Body of pancreas (tissue), 4 donors: Measurements from ENCODE around the gene ADGRF4. TPM values are rescaled to one million over a fixed set of nuclear protein-coding genes. Genes with fewer than 3 reads are reported as not detected.

Experiments used
- ATAC-seq: fragments of 150-250 bp; one replicate; pipeline ENCODE4 v1.9.1; 2016
- DNase-seq, 4 donors: peaks; one replicate each; pipeline ENCODE4 v3.0.0-alpha.2; 2019
- H3K27ac ChIP-seq, 4 donors: fragments of 200-600 bp; sonication (generic); 1 replicate in 3 of 4; 2 replicates in 1 of 4; pipeline versions ENCODE4 v1.5.1 to v1.6.1; 2016 to 2019; ENCODE audit warnings: mild to moderate bottlenecking in 1 of 4, mixed read lengths in 1 of 4, moderate library complexity in 1 of 4
- H3K27me3 ChIP-seq, 2 donors: fragments of 200-600 bp; sonication (generic); one replicate each; pipeline ENCODE4 v1.6.0; 2016; ENCODE audit warnings: mild to moderate bottlenecking in 1 of 2
- H3K36me3 ChIP-seq, 2 donors: fragments of 200-600 bp; sonication (generic); replicated peaks in 1 of 2; 2 replicates each; pipeline ENCODE4 v1.5.1; 2016; ENCODE audit warnings: low read depth in 2 of 2; ENCODE audit not compliant: insufficient read depth in 1 of 2
- H3K4me1 ChIP-seq: fragments of 200-600 bp; sonication (generic); one replicate; pipeline ENCODE4 v1.6.0; 2016
- H3K4me3 ChIP-seq, 2 donors: fragments of 200-600 bp; sonication (generic); 1 replicate in 1 of 2; 2 replicates in 1 of 2; pipeline ENCODE4 v1.5.1; 2016 to 2019
- H3K9me3 ChIP-seq, 3 donors: fragments of 200-600 bp; sonication (generic); 1 replicate in 2 of 3; 2 replicates in 1 of 3; pipeline ENCODE4 v1.5.1; 2016
- CTCF ChIP-seq, 7 experiments: fragments of 450-650 bp in 4 of 7; fragments of 200-600 bp in 3 of 7; sonication (generic) in 3 of 7; IDR thresholded peaks; one replicate each; pipeline ENCODE4 v1.5.1; 2016 to 2019; ENCODE audit warnings: antibody characterized with exemption in 7 of 7
- POLR2A ChIP-seq, 3 donors: fragments of 450-650 bp; IDR thresholded peaks; one replicate each; pipeline ENCODE4 v1.6.1; 2016; ENCODE audit warnings: antibody characterized with exemption in 3 of 3, mild to moderate bottlenecking in 2 of 3
- WGBS, 2 donors: methylation state at CpG; one replicate each; pipeline ENCODE4 v1.1.5; 2017; 5-methylcytosine and 5-hydroxymethylcytosine counted together
- intact Hi-C: fragments of 100-400 bp; cut with DNase I; formaldehyde crosslinking; loops from one replicate; pipeline ENCODE4 v1.15.1; 2023
- total RNA-seq, 2 donors: library from RNA; depleted of rRNA; stranded (reverse); fragments of >200 nt; gene quantifications; one replicate each; pipeline ENCODE4 v1.1.0, GENCODE V29; 2016

Gene ADGRF4
- total RNA-seq, 2 donors from 2014 or later = not detected

DNA sequence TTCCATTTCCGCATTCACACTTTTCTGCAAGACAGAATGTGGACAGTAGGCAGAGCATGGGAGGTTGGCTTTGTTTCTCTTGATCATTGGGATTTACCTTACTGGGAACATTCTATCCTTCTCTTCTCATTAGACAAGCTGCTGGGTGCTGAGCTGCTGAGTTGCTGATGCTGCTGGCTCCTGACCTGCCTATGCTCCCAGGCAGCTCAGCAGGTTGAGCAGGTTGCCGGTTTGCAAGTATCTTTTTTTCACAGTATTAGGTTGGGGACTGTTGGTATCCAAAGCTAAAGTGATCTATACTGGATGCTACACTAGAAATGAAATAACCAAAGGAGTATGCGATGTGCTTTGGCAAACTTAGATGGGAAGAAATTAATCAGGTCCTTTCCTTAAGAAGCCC, 23.7 kb upstream of the ADGRF4 start:
- no peak overlapping the region for H3K4me3 ChIP-seq
- no peaks in the 10 kb centered on the region for H3K36me3 ChIP-seq
- H3K4me1 ChIP-seq = peaks cover 4% of the 10 kb centered on the region
- intact Hi-C loops = no loop called here
- DNase-seq (no peak), ATAC-seq (no peak)
- WGBS, 2 donors = 84% methylated on average over 3 of the region's 3 CpGs
- H3K27ac ChIP-seq = no peak overlapping the region
- H3K27me3 ChIP-seq = no peaks in the 10 kb centered on the region
- no peaks in the 10 kb centered on the region for H3K9me3 ChIP-seq
- no peak for TF ChIP-seq POLR2A (IDR thresholded peaks at IDR 0.05)
- TF ChIP-seq CTCF (IDR thresholded peaks at IDR 0.05) = no peak

- Histone ChIP-seq H3K27me3 (no peaks in the 10 kb centered on the region), H3K36me3 (no peaks in the 10 kb centered on the region), H3K27ac (no peak overlapping the region), H3K4me3 (no peak overlapping the region), H3K4me1 (no peaks in the 10 kb centered on the region), H3K9me3 (no peaks in the 10 kb centered on the region)
- TF ChIP-seq CTCF (IDR thresholded peaks at IDR 0.05) (no peak), POLR2A (IDR thresholded peaks at IDR 0.05) (no peak)
- ATAC-seq (no peak), DNase-seq (no peak)
- 57 to 59% methylated on average over 4 of the region's 4 CpGs for WGBS, 2 donors
- intact Hi-C loops = no loop called here
Measured at GRCh38 chr6:47677381-47678100, 20.8 kb upstream of the ADGRF4 start.

DNA sequence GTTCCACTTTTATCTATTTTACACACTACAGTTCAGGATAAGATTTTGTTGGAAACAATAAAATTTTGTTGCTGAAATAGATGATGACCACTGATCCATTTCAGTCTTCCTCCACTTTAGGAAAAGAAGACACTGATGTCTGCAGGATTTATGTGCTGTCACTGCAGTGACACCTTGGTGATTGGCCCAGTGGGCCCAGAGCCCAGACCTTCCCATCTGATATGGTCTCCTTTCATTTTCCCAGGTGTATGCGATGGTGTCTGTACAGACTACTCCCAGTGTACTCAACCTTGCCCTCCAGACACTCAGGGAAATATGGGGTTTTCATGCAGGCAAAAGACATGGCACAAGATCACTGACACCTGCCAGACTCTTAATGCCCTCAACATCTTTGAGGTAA, 19.6 kb upstream of the ADGRF4 start:
- TF ChIP-seq CTCF (IDR thresholded peaks at IDR 0.05) = no peak
- no peak for ATAC-seq
- Histone ChIP-seq H3K4me1 (no peaks in the 10 kb centered on the region), H3K27me3 (no peaks in the 10 kb centered on the region), H3K27ac (no peak overlapping the region), H3K4me3 (no peak overlapping the region), H3K36me3 (no peaks in the 10 kb centered on the region), H3K9me3 (no peaks in the 10 kb centered on the region)
- 88 to 95% methylated on average over 1 of the region's 1 CpG for WGBS, 2 donors
- intact Hi-C loops = no loop called here
- no peak for DNase-seq

DNA sequence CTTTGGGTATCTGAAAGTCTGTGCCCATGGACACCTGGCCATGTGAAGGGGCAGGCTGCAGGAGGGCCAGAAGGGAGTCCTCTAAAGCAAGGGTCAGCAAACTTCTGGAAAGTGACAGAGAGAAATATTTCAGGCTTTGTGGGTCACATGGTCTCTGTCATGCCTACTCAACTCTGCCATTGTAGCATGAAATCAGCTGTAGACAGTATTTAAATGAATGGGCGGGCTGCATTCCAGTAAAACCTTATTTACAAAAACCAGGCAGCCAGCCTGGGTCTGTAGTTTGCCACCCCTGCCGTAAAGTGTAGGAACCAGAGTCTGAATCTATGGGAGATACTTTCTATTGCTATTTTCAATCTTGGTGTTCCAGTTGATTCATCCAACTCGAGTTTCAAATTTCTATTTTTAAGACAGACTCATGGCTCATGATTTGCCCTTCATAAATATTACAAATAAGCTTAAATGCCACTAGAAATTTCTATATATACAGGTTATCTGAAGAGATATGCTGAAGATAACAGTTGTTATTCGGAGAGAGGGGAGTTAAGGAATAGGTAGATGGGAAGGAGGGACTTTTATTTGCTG, 19.0 kb upstream of the ADGRF4 start:
- H3K27ac ChIP-seq = no peak overlapping the region
- WGBS, 2 donors = 57 to 68% methylated on average over 4 of the region's 4 CpGs
- H3K9me3 ChIP-seq = no peaks in the 10 kb centered on the region
- H3K36me3 ChIP-seq = no peaks in the 10 kb centered on the region
- no peaks in the 10 kb centered on the region for H3K27me3 ChIP-seq
- H3K4me1 ChIP-seq = no peaks in the 10 kb centered on the region
- H3K4me3 ChIP-seq = no peak overlapping the region
- intact Hi-C loops = no loop called here
- DNase-seq (no peak), ATAC-seq (no peak)
- no peak for TF ChIP-seq CTCF (IDR thresholded peaks at IDR 0.05)
- TF ChIP-seq POLR2A (IDR thresholded peaks at IDR 0.05) = no peak

- 35 to 48% methylated on average over 2 of the region's 2 CpGs for WGBS, 2 donors
- DNase-seq (no peak), ATAC-seq (no peak)
- Histone ChIP-seq H3K27me3 (no peaks in the 10 kb centered on the region), H3K36me3 (no peaks in the 10 kb centered on the region), H3K4me3 (no peak overlapping the region), H3K9me3 (no peaks in the 10 kb centered on the region), H3K27ac (no peak overlapping the region), H3K4me1 (no peaks in the 10 kb centered on the region)
- TF ChIP-seq POLR2A (IDR thresholded peaks at IDR 0.05) (no peak), CTCF (IDR thresholded peaks at IDR 0.05) (no peak)
- intact Hi-C loops = no loop called here
Measured at GRCh38 chr6:47680051-47680450, 18.3 kb upstream of the ADGRF4 start.
